Activated T-cell treated with anti-CD3 and anti-CD28 coated beads, Interleukin-2, amount 50 U/mL, for 24 hours (primary cell): Measurements from ENCODE around the gene CDADC1.

ENCODE experiments used
- DNase-seq: peaks from one replicate; pipeline ENCODE4 v3.0.0-alpha.2; 2020
- H3K27ac Mint-ChIP-seq: 2 replicates; pipeline ENCODE4 v1.8.0; 2020; ENCODE audit warnings: mild to moderate bottlenecking, mixed read lengths
- H3K27me3 Mint-ChIP-seq: 2 replicates; pipeline ENCODE4 v1.8.0; 2020; ENCODE audit warnings: mixed read lengths
- H3K36me3 Mint-ChIP-seq: 2 replicates; pipeline ENCODE4 v1.8.0; 2020; ENCODE audit warnings: low read depth, mixed read lengths
- H3K4me1 Mint-ChIP-seq: 2 replicates; pipeline ENCODE4 v1.8.0; 2020; ENCODE audit warnings: low read depth, mixed read lengths
- H3K4me3 Mint-ChIP-seq: 2 replicates; pipeline ENCODE4 v1.8.0; 2020; ENCODE audit warnings: mild to moderate bottlenecking, moderate library complexity, mixed read lengths
- H3K9me3 Mint-ChIP-seq: 2 replicates; pipeline ENCODE4 v1.8.0; 2020; ENCODE audit warnings: mixed read lengths

The CDADC1 gene

GRCh38 chr13:49220856-49221589, 26.7 kb upstream of the CDADC1 start:
- Mint-ChIP-seq H3K27me3 (peaks cover 79% of the 10 kb centered on the region), H3K27ac (no peak overlapping the region), H3K9me3 (no peaks in the 10 kb centered on the region), H3K36me3 (no peaks in the 10 kb centered on the region), H3K4me3 (peak overlapping the region; percentile 62), H3K4me1 (peaks cover 8% of the 10 kb centered on the region)
- DNase-seq, result peak; percentile 49

- Mint-ChIP-seq H3K4me1 (peaks cover 8% of the 10 kb centered on the region), H3K36me3 (no peaks in the 10 kb centered on the region), H3K27me3 (peaks cover 79% of the 10 kb centered on the region), H3K27ac (no peak overlapping the region), H3K9me3 (no peaks in the 10 kb centered on the region), H3K4me3 (peak overlapping the region; percentile 50)
- DNase-seq, result no peak
Observed at GRCh38 chr13:49221590-49221965, 26.1 kb upstream of the CDADC1 start.

GRCh38 chr13:49225223-49226042, 22.3 kb upstream of the CDADC1 start:
- Mint-ChIP-seq H3K27ac (no peak overlapping the region), H3K4me1 (peaks cover 4% of the 10 kb centered on the region), H3K36me3 (no peaks in the 10 kb centered on the region), H3K4me3 (no peak overlapping the region), H3K9me3 (no peaks in the 10 kb centered on the region), H3K27me3 (peaks cover 49% of the 10 kb centered on the region)
- DNase-seq, result no peak

- Mint-ChIP-seq H3K27me3 (peaks cover 40% of the 10 kb centered on the region), H3K4me1 (no peaks in the 10 kb centered on the region), H3K36me3 (no peaks in the 10 kb centered on the region), H3K4me3 (no peak overlapping the region), H3K9me3 (no peaks in the 10 kb centered on the region), H3K27ac (no peak overlapping the region)
- DNase-seq, result no peak
Observed at GRCh38 chr13:49226613-49227012, 21.1 kb upstream of the CDADC1 start.

- Mint-ChIP-seq H3K9me3 (no peaks in the 10 kb centered on the region), H3K4me3 (no peak overlapping the region), H3K27me3 (no peaks in the 10 kb centered on the region), H3K27ac (no peak overlapping the region), H3K4me1 (no peaks in the 10 kb centered on the region), H3K36me3 (no peaks in the 10 kb centered on the region)
- no peak for DNase-seq
Observed at GRCh38 chr13:49234741-49235140, 13.0 kb upstream of the CDADC1 start.

GRCh38 chr13:49235856-49236431, 11.8 kb upstream of the CDADC1 start:
- H3K36me3 Mint-ChIP-seq, result no peaks in the 10 kb centered on the region
- DNase-seq, result no peak
- H3K4me3 Mint-ChIP-seq, result no peak overlapping the region
- H3K4me1 Mint-ChIP-seq, result peaks cover 2% of the 10 kb centered on the region
- H3K9me3 Mint-ChIP-seq, result no peaks in the 10 kb centered on the region
- no peak overlapping the region for H3K27ac Mint-ChIP-seq
- no peaks in the 10 kb centered on the region for H3K27me3 Mint-ChIP-seq

GRCh38 chr13:49238621-49239020, 9.1 kb upstream of the CDADC1 start:
- H3K4me3 Mint-ChIP-seq, result no peak overlapping the region
- no peak overlapping the region for H3K27ac Mint-ChIP-seq
- H3K36me3 Mint-ChIP-seq, result no peaks in the 10 kb centered on the region
- DNase-seq, result no peak
- H3K27me3 Mint-ChIP-seq, result no peaks in the 10 kb centered on the region
- H3K9me3 Mint-ChIP-seq, result no peaks in the 10 kb centered on the region
- peaks cover 2% of the 10 kb centered on the region for H3K4me1 Mint-ChIP-seq

- H3K27me3 Mint-ChIP-seq, result no peaks in the 10 kb centered on the region
- no peak overlapping the region for H3K27ac Mint-ChIP-seq
- no peaks in the 10 kb centered on the region for H3K9me3 Mint-ChIP-seq
- peaks cover 2% of the 10 kb centered on the region for H3K4me1 Mint-ChIP-seq
- DNase-seq, result no peak
- no peak overlapping the region for H3K4me3 Mint-ChIP-seq
- no peaks in the 10 kb centered on the region for H3K36me3 Mint-ChIP-seq
Observed at GRCh38 chr13:49240017-49240416, 7.7 kb upstream of the CDADC1 start.

GRCh38 chr13:49241296-49241695, 6.4 kb upstream of the CDADC1 start:
- no peak overlapping the region for H3K4me3 Mint-ChIP-seq
- no peak for DNase-seq
- no peak overlapping the region for H3K27ac Mint-ChIP-seq
- no peaks in the 10 kb centered on the region for H3K27me3 Mint-ChIP-seq
- no peaks in the 10 kb centered on the region for H3K9me3 Mint-ChIP-seq
- H3K4me1 Mint-ChIP-seq, result peaks cover 2% of the 10 kb centered on the region
- H3K36me3 Mint-ChIP-seq, result no peaks in the 10 kb centered on the region

- Mint-ChIP-seq H3K4me1 (peaks cover 24% of the 10 kb centered on the region), H3K36me3 (peaks cover 26% of the 10 kb centered on the region), H3K4me3 (no peak overlapping the region), H3K27me3 (no peaks in the 10 kb centered on the region), H3K9me3 (no peaks in the 10 kb centered on the region), H3K27ac (no peak overlapping the region)
- DNase-seq, result no peak
Observed at GRCh38 chr13:49245101-49245500, 2.6 kb upstream of the CDADC1 start.

- Mint-ChIP-seq H3K4me1 (peaks cover 35% of the 10 kb centered on the region), H3K27ac (peak overlapping the region; percentile 96), H3K27me3 (no peaks in the 10 kb centered on the region), H3K36me3 (peaks cover 41% of the 10 kb centered on the region), H3K9me3 (no peaks in the 10 kb centered on the region), H3K4me3 (peak overlapping the region; percentile 95)
- no peak for DNase-seq
Observed at GRCh38 chr13:49246850-49247642, 679 bp upstream of the CDADC1 start.

- no peak for DNase-seq
- Mint-ChIP-seq H3K9me3 (no peaks in the 10 kb centered on the region), H3K4me3 (peak overlapping the region; percentile 95), H3K27me3 (no peaks in the 10 kb centered on the region), H3K36me3 (peaks cover 49% of the 10 kb centered on the region), H3K27ac (peak overlapping the region; percentile 96), H3K4me1 (peaks cover 45% of the 10 kb centered on the region)
Observed at GRCh38 chr13:49248622-49249002, 887 bp downstream of the CDADC1 start.

- Mint-ChIP-seq H3K4me1 (peaks cover 67% of the 10 kb centered on the region), H3K27ac (no peak overlapping the region), H3K4me3 (no peak overlapping the region), H3K27me3 (no peaks in the 10 kb centered on the region), H3K36me3 (peaks cover 75% of the 10 kb centered on the region), H3K9me3 (no peaks in the 10 kb centered on the region)
- no peak for DNase-seq
Observed at GRCh38 chr13:49251326-49251725, 3.6 kb downstream of the CDADC1 start.

GRCh38 chr13:49253310-49253709, 5.6 kb downstream of the CDADC1 start:
- Mint-ChIP-seq H3K4me1 (peaks cover 75% of the 10 kb centered on the region), H3K27me3 (no peaks in the 10 kb centered on the region), H3K4me3 (no peak overlapping the region), H3K36me3 (peaks cover 84% of the 10 kb centered on the region), H3K9me3 (no peaks in the 10 kb centered on the region), H3K27ac (no peak overlapping the region)
- no peak for DNase-seq
